NCI-H2196 treated with DMSO at 0.1 percent for 48 hours (cell line): Measurements from ENCODE around the gene GRAMD2A.

Experiments
- DNase-seq: peaks from one replicate; lab custom pipeline; 2025; ENCODE audit not compliant: unreplicated experiment; lab: John Stamatoyannopoulos, UW

Gene GRAMD2A

GRCh38 chr15:72197460-72198355, at the start of gene GRAMD2A:
Gene GRAMD2A (minus strand): TSS chr15:72197787.
- DNase-seq: peak; percentile 13

- DNase-seq: no peak
Measured at GRCh38 chr15:72242775-72243370, 45.3 kb upstream of the GRAMD2A start.

- no peak for DNase-seq
Measured at GRCh38 chr15:72239652-72240051, 42.1 kb upstream of the GRAMD2A start.

DNA sequence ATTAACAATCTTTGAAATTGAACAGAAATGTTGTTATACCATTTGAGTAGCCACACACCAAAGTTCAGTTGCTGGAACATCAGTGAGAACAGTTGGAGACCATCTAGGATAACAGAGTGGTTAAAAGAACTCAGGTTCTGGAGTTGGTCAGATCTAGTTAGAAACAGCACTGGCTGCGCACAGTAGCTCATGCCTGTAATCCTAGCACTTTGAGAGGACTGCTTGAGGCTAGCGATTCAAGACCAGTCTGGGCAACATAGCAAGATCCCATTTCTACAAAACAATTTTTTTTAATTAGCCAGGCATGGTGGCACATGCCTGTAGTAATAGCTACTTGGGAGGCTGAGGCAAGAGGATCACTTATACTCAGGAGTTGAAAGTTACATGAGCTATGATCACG, 41.0 kb upstream of the GRAMD2A start:
- no peak for DNase-seq

DNA sequence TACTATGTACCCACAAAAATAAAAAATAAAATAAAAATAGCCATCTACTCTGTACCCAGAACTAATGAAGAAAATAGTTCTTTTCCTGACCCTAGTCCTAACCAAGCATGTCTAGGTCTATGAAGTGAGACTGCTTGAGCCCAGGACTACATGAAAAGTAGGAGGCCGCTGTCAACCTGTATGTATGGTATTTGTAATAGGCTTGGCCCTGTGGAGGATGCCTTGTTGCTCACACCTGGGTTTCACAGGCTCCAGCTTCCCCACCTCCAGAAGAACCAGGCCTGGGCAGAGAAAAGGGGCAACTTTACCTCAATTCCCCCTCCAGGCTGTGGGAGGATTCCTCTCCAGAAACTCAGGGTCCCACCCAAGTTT, 40.3 kb upstream of the GRAMD2A start:
- DNase-seq: no peak

DNA sequence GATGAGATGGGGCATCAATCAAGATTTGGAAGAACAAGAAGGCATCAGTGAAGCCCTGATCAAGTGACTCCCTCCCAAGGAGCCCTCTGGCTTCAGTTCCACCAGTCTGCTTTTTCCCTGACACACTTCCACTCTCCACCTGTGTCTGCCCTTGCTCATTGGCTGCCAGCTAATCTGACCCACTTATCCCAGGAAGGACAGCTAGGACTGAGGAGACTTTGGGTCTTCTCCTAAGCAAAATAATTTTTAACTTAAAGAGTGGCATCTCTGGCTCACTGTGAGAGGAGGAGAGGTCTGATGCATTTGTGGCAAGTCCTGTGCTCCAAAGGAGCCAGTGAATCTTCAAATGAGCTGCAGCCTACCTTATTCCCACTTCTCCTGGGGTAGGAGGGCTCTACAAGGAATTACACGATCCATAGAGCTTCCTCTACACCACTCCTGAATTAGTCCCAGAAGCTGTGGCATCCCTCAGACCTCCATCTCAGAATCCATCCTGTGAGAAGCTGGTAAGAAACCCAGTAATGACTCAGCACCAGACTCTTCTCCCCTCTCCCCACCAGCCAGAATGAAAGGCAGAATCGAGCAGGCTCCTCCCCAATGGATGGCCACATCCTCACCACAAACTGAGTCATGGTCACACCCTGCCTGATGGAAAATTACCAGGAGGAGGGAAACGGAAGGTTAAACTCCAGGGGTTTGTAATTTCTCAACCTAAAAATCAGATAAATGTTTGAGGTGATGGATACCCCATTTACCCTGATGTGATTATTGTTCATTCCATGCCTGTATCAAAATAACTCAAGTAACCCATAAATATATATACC, 39.7 kb upstream of the GRAMD2A start:
- no peak for DNase-seq

DNA sequence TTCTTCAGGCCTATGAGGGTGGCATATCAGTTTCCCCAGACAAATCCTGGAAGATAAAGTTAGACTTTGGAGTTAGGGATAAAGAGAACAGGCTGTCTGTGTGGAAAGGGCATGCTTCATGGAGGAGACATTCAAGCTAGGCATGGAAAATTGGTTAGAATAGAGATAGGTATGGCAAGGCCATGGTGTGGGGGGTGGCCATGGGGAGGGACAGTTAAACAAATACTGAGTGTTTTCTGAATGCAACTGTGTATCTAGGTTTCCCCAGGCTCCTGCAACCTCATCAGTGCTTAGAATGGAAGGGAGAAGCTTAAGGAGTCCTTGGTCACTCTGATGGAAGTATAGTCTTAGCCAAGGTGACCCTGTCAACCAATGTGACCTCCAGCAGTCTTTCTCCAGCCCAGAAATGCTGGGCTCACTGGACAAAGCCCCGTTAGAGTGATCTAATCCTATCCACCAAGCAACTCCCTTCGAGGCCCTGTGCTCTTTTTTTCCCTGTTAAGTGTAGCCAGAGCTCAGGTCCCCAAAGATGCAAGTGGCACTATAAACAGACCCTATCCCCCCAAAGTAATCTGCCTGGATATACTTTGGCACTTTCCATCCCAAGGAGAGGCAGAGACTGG, 38.9 kb upstream of the GRAMD2A start:
- DNase-seq: no peak

DNA sequence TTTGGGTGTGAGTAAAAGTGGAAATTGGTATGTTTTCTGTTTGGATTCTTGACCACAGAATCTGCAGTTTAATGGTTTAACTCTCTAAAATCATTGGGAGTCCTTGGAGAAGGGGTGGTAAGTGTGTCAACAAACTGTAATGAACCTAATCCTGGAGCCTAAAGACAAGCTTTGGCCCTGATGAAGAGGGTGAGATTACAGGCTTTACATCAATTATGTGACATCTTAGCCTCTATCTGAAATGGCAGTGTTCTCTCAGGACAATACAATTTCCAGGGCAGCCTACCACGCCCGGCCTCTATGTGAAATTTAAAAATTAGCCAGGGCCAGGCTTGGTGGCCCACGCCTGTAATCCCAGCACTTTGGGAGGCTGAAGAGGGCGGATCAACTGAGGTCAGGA, 37.7 kb upstream of the GRAMD2A start:
- no peak for DNase-seq

DNA sequence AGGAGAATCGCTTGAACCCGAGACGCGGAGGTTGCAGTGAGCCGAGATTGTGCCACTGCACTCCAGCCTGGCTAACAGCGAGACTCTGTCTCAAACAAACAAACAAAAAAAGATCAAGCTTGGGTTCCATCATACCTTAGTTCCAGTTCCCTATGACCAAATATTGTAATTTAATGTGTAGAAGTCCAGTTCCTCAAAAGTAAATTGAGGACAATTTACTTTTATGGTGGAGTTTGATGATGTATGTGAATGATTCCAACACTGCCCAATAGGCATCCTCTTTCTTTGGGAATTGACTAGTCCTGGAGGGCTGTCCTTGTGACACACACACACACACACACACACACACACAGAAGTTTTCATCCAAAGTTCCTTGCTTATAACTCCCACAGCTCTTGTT, 36.2 kb upstream of the GRAMD2A start:
- DNase-seq: no peak

GRCh38 chr15:72231833-72232478, 34.4 kb upstream of the GRAMD2A start:
- no peak for DNase-seq

GRCh38 chr15:72231066-72231832, 33.7 kb upstream of the GRAMD2A start, which contains the start of gene PKM:
Gene PKM (minus strand): TSS chr15:72231190. CDS start chr15:72219097, 12,093 bp downstream.
- peak; percentile 76 for DNase-seq

GRCh38 chr15:72230197-72231065, 32.8 kb upstream of the GRAMD2A start:
- DNase-seq: peak; percentile 29

DNA sequence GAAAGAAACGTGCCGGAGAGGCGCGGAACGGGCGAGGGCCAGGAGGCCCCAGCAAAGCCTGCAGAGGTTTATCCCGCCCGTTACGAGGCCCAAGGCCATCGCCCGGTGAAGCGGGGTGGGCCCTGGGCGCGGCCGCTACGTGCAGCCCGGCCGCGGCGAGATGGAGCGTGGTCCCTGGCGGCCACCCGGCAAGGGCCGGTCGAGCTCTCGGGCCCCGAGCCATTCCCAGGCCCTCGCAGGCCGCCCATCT, 32.3 kb upstream of the GRAMD2A start:
- no peak for DNase-seq

GRCh38 chr15:72229076-72229946, 31.7 kb upstream of the GRAMD2A start:
- no peak for DNase-seq

DNA sequence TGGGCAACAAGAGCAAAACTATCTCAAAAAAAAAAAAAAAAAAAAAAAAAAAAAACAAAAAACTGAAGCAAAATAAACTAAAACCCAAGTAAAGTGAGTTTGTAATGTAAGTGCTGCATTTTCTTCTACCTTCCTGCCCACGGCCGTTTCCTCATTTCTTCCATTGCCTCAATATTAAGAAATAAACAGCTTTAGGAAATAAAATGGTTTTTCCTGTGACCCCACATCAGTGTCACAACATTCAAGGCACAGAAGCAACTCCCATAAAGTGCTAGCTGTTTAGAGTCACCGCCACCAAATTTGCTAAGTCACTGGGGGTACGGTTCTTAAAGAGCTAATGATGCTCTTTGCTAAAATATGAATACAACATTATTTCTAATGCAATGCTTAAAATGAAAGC, 30.1 kb upstream of the GRAMD2A start:
- DNase-seq: no peak

- DNase-seq: no peak
Measured at GRCh38 chr15:72227192-72227586, 29.6 kb upstream of the GRAMD2A start.

DNA sequence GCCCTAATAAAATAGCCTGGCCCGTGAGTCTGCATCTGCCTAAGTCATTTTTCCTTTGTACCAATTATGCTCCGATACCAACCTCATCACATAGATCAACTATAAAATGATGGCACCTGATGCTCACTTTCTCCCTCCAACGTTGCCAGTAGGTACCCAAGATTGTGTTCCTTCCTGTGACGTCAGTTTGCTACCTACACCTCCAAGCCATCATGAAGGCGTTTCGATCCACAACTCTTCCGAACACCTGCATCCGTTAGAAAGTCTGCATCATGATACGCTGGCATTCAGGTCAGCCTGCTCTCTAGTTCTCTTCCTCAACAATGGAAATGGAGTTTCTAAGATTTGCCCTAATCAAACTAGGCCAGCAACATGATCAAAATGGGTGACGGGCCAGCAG, 25.7 kb upstream of the GRAMD2A start:
- DNase-seq: no peak

GRCh38 chr15:72222393-72222792, 24.8 kb upstream of the GRAMD2A start:
- no peak for DNase-seq
